Loucy (cell line): ENCODE results near the gene ABHD2.

Experiments used
- H2AFZ ChIP-seq: fragments of 200-600 bp; sonication (generic); 2 replicates; pipeline ENCODE4 v1.6.0; 2016; ENCODE audit warnings: antibody characterized with exemption, mild to moderate bottlenecking, low read length, moderate library complexity
- H3F3A ChIP-seq: fragments of 200-600 bp; 2 replicates; pipeline ENCODE4 v1.6.0; 2016; ENCODE audit warnings: antibody characterized with exemption, low read depth, mild to moderate bottlenecking
- H3K27me3 ChIP-seq: fragments of 200-600 bp; sonication (generic); 2 replicates; pipeline ENCODE4 v1.6.1; 2014; ENCODE audit warnings: low read length, mild to moderate bottlenecking; ENCODE audit not compliant: insufficient read depth, poor library complexity, severe bottlenecking
- H3K36me3 ChIP-seq: fragments of 200-600 bp; sonication (generic); 2 replicates; pipeline ENCODE4 v1.6.1; 2016; ENCODE audit warnings: low read length; ENCODE audit not compliant: insufficient read depth
- H3K4me1 ChIP-seq: fragments of 200-600 bp; sonication (generic); 2 replicates; pipeline ENCODE4 v1.5.1; 2014; ENCODE audit warnings: low read length, mild to moderate bottlenecking; ENCODE audit not compliant: insufficient read depth, poor library complexity, severe bottlenecking
- H3K4me2 ChIP-seq: fragments of 200-600 bp; sonication (generic); 2 replicates; pipeline ENCODE4 v1.6.0; 2014; ENCODE audit warnings: antibody characterized with exemption, low read length, low read depth, mild to moderate bottlenecking; ENCODE audit not compliant: poor library complexity, severe bottlenecking
- H3K4me3 ChIP-seq: fragments of 200-600 bp; sonication (generic); 2 replicates; pipeline ENCODE4 v1.5.1; 2014; ENCODE audit warnings: low read length, mild to moderate bottlenecking, mixed read lengths; ENCODE audit not compliant: poor library complexity, severe bottlenecking
- H3K79me2 ChIP-seq: fragments of 200-600 bp; sonication (generic); 2 replicates; pipeline ENCODE4 v1.6.1; 2014; ENCODE audit warnings: low read length; ENCODE audit not compliant: insufficient read depth
- H3K9ac ChIP-seq: fragments of 200-600 bp; sonication (generic); 2 replicates; pipeline ENCODE4 v1.6.0; 2014; ENCODE audit warnings: mild to moderate bottlenecking, low read depth, low read length, moderate library complexity; ENCODE audit not compliant: poor library complexity, severe bottlenecking
- H3K9me2 ChIP-seq: fragments of 200-600 bp; sonication (generic); replicated peaks from 2 replicates; pipeline ENCODE4 v1.6.1; 2016; ENCODE audit warnings: low read depth, low read length, mixed read lengths
- H3K9me3 ChIP-seq: fragments of 200-600 bp; sonication (generic); 2 replicates; pipeline ENCODE4 v1.6.1; 2014; ENCODE audit warnings: mild to moderate bottlenecking, antibody characterized with exemption, low read length, low read depth; ENCODE audit not compliant: insufficient read depth
- H4K20me1 ChIP-seq: fragments of 200-600 bp; sonication (generic); 2 replicates; pipeline ENCODE4 v1.6.0; 2014; ENCODE audit warnings: antibody characterized with exemption, low read length, mild to moderate bottlenecking; ENCODE audit not compliant: insufficient read depth, poor library complexity, severe bottlenecking
- EZH2phosphoT487 ChIP-seq: fragments of 200-600 bp; IDR thresholded peaks from 2 replicates; pipeline ENCODE4 v1.6.1; 2018; ENCODE audit warnings: antibody characterized with exemption, mild to moderate bottlenecking, moderate library complexity, borderline replicate concordance
- TF ChIP-seq, protein P1 (sequence below): fragments of 200-600 bp; sonication (generic); conservative IDR thresholded peaks from 2 replicates; pipeline ENCODE4 v1.5.1; 2014; ENCODE audit warnings: mild to moderate bottlenecking, antibody characterized with exemption, low read length

Gene ABHD2

DNA sequence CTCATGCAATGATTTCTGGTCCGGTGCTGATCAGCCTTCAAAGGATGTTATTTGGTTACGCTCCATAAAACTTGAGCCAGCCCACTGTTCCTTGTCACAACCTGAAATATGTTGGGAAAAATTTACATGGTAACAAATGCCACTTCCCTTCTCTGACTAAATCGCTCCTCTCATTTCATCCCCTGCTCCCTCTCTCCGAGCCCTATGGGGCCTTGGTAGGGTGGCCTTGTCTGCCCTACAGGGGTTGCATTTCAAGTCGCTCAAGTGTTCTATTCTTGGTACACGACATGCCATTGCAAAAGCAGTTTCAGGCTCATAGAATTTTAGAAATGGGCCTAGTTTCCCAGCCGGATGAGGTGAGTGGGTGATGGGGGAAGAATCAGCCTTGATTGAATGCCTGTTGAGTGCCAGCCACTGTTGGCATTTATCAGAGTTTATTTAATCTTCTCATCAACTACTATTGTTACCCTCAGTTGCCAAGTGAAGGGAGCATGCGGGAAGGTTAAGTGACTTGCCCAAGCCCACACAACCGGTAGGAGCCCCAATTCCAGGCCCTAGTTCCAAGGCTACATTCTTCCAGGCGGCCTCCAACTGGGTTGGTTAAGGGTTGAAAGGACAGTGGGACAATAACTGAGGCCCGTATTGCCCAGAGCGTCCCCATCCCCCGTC lies 961 bp upstream of the ABHD2 start:
- H3K9ac ChIP-seq: peak overlapping the region; percentile 57

GRCh38 chr15:89088605-89089315 lies 504 bp downstream of the ABHD2 start:
- TF ChIP-seq, protein P1, sequence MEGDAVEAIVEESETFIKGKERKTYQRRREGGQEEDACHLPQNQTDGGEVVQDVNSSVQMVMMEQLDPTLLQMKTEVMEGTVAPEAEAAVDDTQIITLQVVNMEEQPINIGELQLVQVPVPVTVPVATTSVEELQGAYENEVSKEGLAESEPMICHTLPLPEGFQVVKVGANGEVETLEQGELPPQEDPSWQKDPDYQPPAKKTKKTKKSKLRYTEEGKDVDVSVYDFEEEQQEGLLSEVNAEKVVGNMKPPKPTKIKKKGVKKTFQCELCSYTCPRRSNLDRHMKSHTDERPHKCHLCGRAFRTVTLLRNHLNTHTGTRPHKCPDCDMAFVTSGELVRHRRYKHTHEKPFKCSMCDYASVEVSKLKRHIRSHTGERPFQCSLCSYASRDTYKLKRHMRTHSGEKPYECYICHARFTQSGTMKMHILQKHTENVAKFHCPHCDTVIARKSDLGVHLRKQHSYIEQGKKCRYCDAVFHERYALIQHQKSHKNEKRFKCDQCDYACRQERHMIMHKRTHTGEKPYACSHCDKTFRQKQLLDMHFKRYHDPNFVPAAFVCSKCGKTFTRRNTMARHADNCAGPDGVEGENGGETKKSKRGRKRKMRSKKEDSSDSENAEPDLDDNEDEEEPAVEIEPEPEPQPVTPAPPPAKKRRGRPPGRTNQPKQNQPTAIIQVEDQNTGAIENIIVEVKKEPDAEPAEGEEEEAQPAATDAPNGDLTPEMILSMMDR: no peak
- no peak for TF ChIP-seq EZH2phosphoT487
- Histone ChIP-seq H3K4me2 (peak overlapping the region; percentile 99), H3K4me1 (peaks cover 58% of the 10 kb centered on the region), H4K20me1 (no peaks in the 10 kb centered on the region), H3K4me3 (peak overlapping the region; percentile 80), H3K9ac (peak overlapping the region; percentile 93), H3K9me2 (no peaks in the 10 kb centered on the region), H3K27me3 (no peaks in the 10 kb centered on the region), H2AFZ (peak overlapping the region; percentile 34; the same call in 1 of the 2 replicates), H3K79me2 (peaks cover 45% of the 10 kb centered on the region), H3K9me3 (no peaks in the 10 kb centered on the region), H3F3A (no peaks in the 10 kb centered on the region), H3K36me3 (no peaks in the 10 kb centered on the region)

More for the DNA sequence above, 961 bp upstream of the ABHD2 start:
- no peaks in the 10 kb centered on the region for H3K9me3 ChIP-seq
- TF ChIP-seq, protein P1: no peak
- no peak for TF ChIP-seq EZH2phosphoT487
- no peaks in the 10 kb centered on the region for H4K20me1 ChIP-seq
- H3K79me2 ChIP-seq: peaks cover 31% of the 10 kb centered on the region
- no peaks in the 10 kb centered on the region for H3K27me3 ChIP-seq
- H3K9me2 ChIP-seq: no peaks in the 10 kb centered on the region
- H3F3A ChIP-seq: no peaks in the 10 kb centered on the region
- H3K36me3 ChIP-seq: no peaks in the 10 kb centered on the region
- H3K4me3 ChIP-seq: peak overlapping the region; percentile 60
- no peak overlapping the region for H2AFZ ChIP-seq
- H3K4me1 ChIP-seq: peaks cover 47% of the 10 kb centered on the region
- H3K4me2 ChIP-seq: peak overlapping the region; percentile 81

GRCh38 chr15:89089316-89090230 lies 1.3 kb downstream of the ABHD2 start:
- peak overlapping the region; percentile 80 for H3K4me3 ChIP-seq
- H4K20me1 ChIP-seq: no peaks in the 10 kb centered on the region
- peaks cover 60% of the 10 kb centered on the region for H3K4me1 ChIP-seq
- H3K9ac ChIP-seq: peak overlapping the region; percentile 93
- H3F3A ChIP-seq: no peaks in the 10 kb centered on the region
- H3K9me3 ChIP-seq: no peaks in the 10 kb centered on the region
- peaks cover 54% of the 10 kb centered on the region for H3K79me2 ChIP-seq
- H3K9me2 ChIP-seq: no peaks in the 10 kb centered on the region
- no peak for TF ChIP-seq EZH2phosphoT487
- TF ChIP-seq, protein P1: no peak
- H3K27me3 ChIP-seq: no peaks in the 10 kb centered on the region
- no peaks in the 10 kb centered on the region for H3K36me3 ChIP-seq
- no peak overlapping the region for H2AFZ ChIP-seq
- H3K4me2 ChIP-seq: peak overlapping the region; percentile 99
